ENCODE data around the gene GAST.

The GAST gene

DNA sequence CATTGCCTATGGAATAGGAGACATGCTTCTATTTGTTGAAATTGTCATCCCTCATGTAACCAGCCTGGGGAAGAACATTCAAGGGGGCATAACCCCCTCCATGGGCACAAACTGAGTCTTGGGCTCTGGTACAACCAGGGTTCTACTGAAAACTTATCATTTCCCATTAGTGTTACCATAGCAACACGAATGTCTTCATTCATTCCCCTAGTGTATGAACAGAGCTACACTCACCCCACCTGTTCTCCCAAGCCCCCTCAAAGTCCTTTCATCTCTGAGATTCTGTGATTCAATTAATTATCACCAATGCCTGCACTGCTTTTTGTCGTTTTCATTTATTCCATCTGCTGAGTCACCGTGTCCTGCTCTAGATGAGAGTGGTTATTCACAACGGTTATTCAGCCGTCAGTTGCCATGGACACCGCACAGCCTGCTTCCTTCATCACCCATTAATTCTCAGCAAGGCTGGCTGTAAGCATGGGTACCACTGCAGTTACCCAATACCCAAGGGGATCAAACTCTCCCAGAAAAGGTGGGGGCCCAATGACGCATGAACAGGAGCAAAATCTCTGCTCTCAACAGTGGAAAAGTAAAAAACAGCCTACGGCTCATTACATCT lies 1.6 kb upstream of the GAST start:
- no peak for DNase-seq (ENCODE audit: low spot score)

DNA sequence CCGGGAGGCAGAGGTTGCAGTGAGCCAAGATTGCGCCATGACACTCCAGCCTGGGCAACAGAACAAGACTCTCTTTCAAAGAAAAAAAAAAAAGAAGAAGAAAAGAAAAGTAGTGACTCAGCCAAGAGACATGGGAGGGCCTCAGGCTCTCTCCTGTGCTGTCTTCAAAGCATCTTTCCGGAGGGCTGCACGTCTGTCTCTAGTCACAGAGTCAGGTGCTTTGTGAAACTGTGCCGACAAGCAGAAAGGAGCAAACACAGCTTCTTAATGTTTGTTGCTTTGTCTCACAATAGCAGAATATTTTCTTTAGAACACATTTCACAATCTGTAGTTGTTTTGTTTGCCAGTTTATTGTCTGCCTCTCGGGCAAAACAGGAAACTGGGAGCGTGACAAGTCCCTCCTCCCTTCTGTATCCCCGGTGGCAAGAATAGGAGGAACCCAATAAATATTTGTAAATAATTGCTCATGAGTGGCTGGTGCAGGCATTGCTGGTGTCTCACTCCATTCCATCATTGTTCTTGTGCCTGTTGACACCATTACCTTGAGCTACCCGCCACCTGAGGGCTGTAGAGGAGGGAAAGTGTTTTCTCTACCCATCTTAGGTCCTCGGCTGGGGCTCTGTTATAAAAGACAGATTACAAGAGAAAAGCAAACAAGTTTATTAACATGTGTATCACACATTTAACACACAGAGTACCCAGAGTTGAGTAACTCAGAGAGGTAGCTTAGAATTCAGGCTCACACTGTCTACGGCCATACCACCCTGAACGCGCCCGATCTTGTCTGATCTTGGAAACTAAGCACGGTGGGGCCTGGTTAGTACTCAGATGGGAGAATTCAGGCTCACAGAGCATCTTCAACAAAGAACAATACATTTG lies 5.5 kb downstream of the GAST start:
- no peak for DNase-seq (ENCODE audit: low spot score)

DNA sequence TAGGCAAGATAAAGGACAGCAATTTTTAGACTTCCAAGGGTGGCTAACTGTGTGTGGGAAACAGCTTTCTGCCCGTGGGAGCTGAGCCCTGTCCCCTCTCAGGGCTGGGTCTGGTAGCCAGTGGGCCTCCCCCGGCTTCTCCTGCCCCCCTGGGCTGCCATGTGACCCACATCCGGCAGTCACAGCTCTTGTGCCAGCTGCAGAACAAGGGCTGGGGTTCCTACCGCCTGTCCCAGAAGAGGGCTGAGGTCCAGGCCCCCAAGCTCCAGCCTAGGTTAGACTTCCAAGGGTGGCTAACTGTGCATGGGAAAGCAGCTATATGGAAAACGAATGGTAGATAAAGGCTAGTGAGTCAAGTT lies 6.1 kb downstream of the GAST start:
- peak; percentile 63 for DNase-seq (ENCODE audit: low spot score)

DNA sequence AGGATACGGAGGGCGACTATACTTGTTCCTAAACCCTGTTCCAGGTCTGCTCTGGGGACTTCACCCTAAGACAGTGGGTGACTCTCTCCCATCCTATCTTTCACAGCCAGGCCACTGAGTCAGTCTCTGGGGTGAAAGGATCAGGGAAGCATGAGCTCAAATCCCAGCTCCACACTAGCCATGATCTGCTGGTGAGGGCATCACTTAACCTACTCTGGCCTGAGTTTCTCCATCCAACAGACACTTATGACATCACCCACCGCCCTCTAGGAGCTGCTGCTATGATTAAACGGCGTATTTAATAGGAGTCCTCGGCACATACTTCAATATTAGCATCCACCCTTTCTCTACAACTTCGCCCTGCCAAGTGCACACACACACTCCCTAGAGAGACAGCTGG lies 10.1 kb downstream of the GAST start:
- DNase-seq (ENCODE audit: low spot score) = no peak

DNA sequence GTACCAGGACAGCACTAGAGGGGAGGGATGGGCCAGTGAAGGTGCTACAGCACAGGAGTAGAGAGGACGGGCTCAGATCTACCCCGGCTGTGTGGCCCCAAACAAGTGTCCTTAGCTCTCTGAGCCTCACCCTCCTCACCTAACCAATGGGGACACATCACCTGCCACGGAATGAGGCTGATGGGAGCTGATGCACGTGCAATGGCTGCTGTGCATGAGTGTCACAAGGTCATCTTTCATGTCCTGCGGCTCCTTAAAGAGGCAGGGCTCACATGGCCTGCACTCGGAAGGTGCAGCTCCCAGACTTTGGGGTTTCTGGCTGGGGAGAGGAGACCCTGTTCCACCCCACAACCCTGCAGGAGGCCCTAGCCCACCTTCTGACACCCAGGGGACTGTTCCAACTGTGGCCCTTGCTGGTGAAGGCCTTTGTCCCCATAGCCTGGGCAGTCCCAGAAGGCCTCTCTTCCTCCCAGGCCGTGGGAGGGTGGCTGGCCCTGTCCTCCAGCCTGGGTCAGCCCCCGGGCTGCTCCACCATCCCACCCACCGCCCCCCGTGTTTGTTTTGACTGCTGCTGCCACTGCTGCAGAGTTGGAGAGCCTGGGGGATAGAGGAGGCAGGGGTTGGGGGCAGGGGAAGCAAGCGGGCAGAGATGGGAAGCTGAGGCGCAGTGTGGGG lies 11.8 kb downstream of the GAST start:
- DNase-seq (ENCODE audit: low spot score) = no peak

DNA sequence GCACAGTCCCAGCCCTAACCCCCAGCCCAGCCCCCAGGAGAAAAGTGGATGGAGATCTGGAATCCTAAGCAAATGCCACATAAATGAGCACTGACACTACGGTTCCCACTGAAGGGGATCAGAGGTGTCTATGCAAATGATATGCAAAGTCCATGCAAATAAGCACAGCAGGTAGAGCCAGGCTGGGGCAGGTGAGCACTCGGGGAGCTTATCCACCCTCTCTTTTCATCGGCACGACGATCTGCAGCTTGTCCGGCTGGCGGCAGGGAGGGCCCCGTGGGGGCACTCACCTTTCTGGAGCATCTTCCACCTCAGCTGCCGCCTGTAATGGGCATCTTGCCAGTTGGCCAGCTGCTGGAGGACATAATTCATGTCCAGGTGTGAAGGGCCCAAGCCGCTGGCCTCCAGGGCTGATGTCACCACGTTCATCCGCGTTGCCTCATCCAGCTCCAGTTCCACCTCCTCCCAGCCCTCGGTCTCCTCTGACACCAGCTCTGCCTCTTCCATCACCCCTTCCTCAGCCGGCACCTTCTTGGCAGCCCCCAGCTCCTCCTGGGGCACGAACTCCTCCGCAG lies 12.4 kb downstream of the GAST start:
- no peak for DNase-seq (ENCODE audit: low spot score)

DNA sequence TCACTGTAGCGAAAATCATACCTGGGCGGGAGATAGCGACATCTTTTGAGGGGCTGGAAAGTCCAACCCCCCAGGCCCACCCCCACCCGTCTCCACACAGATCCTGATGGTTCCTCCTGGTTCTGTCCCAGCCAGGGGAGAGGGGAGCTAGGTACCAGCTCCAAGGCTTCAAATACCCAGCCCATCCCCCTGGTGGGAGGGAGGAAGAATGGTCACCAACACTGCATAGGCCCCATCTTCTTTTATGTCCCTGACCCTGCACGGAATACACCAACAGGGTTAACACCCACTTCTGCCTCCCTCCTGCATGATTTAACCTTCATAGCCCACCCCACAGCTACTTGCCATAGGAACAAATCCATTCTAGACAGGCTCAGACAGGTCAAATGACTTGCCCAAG lies 13.0 kb downstream of the GAST start:
- DNase-seq (ENCODE audit: low spot score) = no peak

DNA sequence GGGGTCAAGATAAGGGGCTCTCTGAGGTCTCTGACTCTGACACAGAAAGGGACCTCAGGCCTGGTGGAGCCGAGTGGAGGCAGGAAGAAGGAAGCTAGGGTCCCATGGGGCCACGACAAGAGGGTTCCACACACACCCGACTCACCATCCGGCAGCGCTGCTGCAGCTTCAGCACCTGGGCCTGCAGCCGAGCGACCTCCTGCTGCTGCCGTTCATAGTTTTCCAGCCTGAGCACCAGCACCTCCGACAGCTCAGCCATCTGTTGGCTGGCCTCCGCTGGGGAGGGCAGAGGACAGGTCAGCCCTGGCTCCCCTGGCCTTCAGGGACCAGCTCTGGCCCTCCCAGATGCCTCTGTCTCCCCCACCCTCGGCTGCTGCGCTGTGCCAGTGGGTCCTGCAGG lies 15.9 kb downstream of the GAST start:
- no peak for DNase-seq (ENCODE audit: low spot score)

DNA sequence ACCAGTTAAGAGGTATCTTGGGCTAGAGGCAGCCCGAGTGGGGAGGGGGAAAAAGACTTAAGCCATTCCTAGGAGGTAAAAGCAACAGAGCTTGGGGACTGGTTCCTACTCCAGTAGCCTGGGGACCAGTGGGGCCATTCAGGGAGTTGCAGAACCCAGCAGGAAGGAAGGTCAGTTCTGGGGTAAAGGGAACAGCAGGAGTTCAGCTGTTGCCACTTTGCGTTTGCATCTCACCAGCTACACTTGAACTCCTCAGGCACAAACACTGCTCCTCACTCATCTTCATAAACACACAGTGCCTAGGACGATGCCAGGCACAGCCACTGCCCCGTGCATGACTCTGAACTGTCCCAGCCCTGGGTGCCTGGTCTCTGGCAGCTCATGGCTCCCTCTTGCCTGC lies 18.3 kb downstream of the GAST start:
- no peak for DNase-seq (ENCODE audit: low spot score)

DNA sequence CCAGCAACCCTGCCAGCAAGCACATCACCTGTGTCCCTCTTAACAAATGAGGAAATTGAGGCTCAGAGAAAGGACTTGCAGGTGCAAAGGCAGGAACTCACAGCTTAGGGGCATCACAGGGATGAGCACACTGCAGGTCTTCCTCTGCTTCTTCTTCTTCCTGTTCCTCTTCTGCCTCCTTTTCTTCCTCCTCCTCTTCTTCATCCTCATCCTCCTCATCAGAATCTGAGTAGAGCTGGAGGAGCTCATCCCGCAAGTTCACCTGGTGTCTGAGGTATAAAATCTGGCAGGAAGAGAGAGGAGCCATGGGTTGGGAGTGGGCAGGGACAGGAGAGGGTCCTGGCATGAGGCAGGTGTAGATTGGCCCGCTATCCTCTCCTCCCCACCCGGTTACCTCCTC lies 19.7 kb downstream of the GAST start:
- no peak for DNase-seq (ENCODE audit: low spot score)

DNA sequence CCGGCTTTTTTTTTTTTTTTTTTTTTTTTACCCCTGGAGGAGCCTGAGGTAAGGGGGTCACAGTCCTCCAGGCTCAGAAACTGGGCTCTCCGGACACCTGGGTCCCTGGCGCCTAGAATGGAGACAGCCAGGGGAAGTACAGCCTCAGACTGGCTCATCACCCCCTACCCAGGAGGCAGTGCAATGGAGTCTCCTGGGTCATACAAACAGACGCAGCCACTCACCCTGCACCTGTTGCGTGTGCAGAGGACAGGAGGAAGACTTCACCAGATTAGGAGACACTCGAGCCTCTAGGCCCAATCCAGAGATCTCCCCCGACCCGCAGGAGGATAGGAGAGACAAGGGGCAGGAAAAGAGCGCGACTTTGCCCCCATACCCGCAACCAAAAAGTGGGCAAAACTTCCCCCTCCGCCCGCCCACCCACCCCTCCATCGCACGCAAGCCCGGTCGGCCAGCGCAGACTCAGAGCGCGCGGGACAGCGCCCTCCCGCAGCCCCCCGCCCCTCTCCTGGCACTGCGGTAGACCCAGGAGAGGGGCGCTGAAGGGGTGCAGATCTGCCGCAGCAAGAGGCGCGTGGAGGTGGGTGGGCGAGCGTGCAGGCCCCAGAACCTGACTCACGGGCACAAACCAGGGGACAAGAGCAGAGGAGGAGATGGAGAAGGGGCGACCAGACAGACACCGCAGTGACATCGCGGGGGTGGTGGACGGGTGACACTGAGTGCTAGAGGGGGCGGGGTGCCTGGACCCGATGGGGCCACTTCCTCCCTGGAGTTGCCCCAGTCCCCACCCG lies 21.4 kb downstream of the GAST start:
- DNase-seq (ENCODE audit: low spot score) = no peak

DNA sequence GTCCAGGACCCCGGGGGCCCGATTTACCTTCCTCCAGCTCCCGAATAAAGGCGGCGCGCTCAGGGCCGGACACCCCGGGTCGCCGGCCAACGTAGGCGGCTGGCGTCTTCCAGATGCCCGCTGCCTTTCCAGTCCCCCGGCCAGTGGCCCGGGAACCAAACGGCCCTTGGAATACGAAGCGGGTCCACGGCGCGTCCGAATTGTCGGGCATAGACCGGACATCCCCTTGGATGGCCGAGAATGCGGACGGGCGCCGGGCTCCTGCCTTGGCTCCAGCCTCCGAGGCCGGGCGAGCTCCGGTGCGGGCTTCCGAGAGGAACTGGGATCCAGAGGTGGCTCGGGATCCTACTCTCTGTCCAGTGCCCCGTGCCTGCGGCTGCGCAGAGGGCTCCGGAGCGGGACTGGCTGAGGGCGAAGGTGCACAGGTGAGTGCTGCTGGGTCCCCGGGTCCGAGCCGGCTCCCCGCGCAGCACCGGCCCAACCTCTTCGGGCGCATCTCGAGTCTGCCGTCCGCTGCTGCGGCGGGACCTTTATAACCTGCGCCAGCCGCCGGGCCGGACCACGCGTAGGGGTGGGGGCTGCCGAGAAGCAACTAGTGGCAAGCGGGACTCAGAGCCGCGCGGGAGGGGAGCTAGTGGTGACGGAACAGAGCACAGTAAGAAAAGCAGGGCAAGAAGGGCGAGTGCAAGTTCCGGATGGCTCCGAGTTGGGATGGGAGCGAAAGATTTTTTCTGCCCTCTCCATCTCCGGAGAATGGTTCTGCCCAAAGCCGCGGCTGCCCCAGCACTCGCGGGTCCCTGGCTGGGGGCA lies 22.2 kb downstream of the GAST start, which contains the start of gene HAP1:
TSS of gene HAP1 (minus strand) at position 505 of the 810 bp plus-strand sequence. CDS start at position 496, 9 bp downstream.
- peak; percentile 13 for DNase-seq (ENCODE audit: low spot score)

DNA sequence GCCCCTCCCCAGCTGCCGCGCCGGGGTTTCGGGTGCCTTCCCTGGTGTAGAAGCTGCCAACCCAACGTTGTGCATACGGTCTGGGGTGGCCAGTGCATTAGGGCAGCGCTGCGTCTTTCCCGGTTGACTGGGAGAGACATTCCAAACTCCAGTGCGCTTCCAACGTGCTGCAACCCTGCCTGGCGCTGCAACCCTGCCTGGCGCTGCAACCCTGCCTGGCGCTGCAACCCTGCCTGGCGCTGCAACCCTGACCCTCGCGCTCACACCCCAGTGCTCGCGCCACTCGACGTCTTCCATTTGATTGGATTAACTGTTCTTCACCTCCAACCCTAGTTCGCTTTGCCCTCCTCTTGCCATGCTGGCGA lies 22.8 kb downstream of the GAST start:
- DNase-seq (ENCODE audit: low spot score) = no peak

DNA sequence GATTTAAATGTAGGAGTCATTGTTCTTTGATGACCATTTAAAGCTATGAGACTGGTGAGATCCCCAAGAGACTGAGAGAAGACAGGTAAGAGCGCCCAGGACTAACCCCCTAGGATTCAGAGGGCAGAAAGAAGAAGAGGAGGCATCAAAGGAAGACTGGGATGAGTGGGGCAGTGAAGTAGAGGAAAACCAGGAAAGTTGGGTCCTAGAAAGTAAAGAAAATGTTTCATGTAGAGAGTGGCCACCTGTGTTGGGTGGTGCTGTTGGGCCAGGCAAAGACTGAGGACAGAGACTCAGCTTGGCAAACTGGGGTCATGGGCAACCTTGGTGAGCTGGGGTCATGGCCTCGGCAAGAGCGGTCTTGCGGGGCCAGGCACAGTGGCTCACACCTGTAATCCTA lies 23.6 kb downstream of the GAST start:
- no peak for DNase-seq (ENCODE audit: low spot score)

DNA sequence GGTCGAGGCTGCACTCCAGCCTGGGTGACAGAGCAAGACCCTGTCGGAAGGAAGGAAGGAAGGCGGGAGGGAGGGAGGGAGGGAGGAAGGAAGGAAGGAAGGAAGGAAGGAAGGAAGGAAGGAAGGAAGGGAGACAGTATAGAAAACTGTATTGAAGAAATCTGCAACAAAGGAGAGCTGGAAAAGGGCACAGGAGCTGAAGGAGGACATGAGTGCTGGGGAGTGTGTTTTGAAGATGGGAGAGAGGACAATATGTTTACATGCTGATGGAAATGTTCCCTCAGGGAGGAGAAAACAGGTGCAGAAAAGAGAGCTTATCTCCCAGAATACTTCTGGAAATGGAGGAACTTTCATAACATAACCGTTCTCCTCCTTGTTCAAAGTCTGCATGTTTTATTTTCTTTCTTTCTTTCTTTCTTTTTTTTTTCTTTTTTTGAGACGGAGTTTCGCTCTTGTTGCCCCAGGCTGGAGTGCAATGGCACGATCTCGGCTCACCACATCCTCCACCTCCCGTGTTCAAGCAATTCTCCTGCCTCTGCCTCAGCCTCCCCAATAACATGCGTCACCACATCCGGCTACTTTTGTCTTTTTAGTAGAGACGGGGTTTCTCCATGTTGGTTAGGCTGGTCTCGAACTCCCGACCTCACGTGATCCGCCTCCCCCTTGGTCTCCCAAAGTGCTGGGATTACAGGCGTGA lies 25.0 kb downstream of the GAST start:
- no peak for DNase-seq (ENCODE audit: low spot score)

DNA sequence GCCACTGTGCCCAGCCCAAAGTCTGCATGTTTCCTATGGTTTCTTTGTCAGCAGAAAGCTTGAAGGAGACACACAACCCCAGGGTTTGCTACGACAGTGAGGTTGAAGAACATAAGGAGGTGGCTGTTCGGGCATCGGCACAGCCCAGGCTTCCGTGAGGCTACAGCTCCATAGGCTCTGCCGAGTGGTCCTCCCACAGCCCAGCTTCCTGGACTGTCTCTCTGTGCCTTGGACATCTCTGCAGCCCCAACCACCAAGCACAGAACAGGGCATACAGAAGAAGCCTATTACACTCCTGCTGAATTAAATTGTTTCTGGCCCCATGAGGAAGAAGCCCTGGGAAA lies 25.5 kb downstream of the GAST start:
- DNase-seq (ENCODE audit: low spot score) = no peak

DNA sequence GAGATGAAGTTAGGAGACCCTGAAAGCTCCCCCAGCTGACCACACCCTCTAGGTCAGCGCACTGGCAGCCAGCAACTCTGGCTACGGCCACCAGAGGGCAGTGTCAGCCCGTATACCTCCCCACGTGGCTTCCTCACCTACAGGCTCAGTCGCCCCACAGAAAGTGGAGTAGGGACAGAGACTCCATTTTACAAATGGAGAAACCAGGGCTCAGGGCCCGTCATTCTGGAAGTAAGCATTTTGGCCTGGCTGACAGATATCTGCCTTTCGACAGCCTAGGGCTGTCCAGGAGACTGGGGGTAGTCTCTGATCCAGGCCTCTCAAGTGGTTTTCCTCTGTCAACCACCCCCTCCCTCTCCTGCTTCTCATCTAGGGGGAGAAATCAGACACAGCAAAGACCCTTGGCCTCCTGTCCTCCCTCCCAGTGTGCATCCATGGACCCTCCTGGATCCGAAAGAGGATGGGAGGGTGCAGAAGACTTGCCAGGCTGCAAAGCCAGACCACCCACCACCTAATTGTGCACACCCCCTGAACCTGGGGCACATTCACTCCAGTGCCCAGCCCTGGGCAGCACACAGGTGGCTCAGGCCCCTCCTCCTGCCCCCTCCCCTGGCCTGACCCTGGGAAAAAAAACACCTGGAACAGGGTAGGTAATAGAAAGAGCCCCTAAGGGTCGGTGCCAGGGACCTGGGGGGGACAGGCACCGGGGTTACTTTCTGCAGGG lies 26.1 kb downstream of the GAST start:
- DNase-seq (ENCODE audit: low spot score) = peak; percentile 69

DNA sequence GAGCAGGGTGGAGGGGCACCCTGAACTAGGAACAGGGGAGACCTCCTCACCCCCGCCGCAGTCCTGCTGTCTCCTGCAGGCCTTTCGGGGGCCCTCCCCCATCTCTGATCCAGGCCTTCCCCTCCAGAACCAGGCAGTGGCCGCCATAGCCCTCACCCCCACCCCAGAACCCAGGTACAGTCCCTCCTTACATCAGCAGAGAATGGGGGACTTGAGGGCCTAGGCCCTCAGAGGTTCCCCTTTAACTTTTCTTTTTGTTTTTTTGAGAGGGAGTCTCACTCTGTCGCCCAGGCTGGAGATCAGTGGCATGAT lies 26.6 kb downstream of the GAST start:
- no peak for DNase-seq (ENCODE audit: low spot score)

DNA sequence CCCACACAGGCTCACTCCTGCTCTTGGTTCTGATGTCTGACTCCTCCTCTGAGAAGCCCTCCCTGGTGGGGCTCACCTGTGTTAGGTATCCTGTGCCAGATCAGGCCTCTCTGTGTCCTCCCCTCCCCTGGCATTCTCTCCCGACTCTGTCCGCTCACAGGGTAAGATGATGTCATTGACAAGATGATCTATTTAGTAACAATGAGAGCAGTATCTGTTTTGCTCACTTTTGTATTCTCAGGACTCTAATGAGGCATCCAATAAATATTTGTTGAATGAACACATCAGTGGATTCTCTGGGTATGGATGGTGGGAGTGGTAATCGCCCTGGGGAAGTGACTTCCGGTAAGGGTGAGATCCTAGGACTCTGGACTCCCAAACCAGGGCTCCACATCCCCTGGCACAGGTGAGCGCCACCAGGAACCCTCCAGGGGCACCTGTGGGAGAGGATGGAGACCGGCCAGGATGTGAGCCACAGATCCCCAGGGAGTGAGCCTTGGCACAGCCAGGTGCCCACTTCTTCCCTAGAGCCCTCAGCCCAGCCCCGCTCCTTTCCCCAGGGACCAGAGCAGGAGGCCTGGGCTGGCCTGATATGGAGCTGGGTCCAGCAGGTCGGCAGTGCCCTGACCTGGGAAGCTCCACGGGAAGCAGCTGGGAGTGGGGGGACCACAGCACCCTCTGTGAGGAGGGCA lies 27.7 kb downstream of the GAST start:
- DNase-seq (ENCODE audit: low spot score) = no peak

DNA sequence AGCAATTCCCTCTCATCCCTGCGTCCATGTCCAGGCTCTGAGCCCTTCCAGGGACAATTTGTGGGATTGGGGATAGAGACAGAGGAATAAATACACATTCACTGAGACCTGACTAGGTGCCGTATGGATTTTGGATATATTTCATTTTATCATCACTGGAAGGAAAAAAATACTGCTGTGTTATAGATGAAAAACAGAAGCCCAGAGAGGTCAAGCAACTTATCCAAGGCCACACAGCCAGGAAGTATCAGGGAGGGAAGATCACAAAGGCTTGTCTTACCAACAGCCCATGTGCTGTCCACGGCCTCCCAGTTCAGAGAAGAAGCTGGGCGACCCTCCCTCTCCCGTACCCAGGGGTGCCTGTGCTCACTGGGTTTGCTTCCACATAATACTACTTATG lies 28.4 kb downstream of the GAST start:
- no peak for DNase-seq (ENCODE audit: low spot score)
